GM18498 (cell line): ENCODE measurements around the gene CHI3L1.

Experiments used
- ATAC-seq: cut with Tn5 transposase; IDR thresholded peaks from one replicate; pipeline ENCODE4 v1.9.1; 2021; ENCODE audit warnings: mild to moderate bottlenecking, moderate library complexity; ENCODE audit not compliant: unreplicated experiment

CHI3L1 gene

DNA sequence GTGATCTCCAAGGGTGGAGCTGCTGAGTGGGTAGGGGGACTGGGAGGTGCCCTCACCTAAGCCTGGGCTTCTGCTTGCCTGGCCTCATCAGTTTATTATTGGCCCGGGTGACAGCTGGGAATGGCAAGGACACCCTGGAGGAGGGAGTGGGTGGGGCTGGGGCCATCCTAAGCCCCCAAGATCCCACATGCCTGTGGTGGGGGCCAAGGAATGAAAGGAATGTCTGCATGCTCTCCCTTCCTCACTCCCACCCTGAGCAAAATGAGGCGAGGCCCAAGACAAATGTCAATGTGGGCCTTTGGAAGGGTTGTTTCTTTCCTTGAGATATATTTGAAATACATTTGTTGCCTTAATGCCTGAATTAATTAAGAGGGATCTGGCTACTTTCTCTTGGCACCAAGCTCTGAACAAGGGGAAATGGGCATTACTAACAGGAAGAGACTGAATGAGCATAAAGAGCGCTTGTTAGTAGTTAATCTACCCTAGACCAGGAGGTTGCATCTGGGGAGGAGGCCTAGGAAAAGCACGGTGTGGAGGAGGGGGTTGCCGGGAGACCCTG, 19.7 kb upstream of the CHI3L1 start:
- ATAC-seq = no peak

DNA sequence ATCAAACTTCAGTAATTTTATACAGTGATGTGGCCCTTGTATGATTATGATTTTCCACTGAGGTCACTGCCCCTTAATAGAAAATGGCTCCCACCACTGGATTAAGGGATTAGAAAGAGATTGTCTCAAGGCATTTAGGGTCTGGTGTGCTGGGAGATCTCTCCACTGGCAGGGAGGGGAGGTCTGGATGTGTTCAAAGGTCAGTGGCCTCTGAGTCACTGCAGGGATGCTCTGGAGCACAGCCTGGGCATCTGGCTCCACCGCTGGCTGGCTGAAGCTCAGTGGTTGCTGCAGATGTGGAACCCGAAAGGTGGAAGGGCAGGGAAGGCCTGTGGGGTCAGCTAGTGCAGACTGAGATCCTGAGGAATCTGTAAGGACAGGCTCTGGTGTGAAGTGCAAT, 18.3 kb upstream of the CHI3L1 start:
- no peak for ATAC-seq

DNA sequence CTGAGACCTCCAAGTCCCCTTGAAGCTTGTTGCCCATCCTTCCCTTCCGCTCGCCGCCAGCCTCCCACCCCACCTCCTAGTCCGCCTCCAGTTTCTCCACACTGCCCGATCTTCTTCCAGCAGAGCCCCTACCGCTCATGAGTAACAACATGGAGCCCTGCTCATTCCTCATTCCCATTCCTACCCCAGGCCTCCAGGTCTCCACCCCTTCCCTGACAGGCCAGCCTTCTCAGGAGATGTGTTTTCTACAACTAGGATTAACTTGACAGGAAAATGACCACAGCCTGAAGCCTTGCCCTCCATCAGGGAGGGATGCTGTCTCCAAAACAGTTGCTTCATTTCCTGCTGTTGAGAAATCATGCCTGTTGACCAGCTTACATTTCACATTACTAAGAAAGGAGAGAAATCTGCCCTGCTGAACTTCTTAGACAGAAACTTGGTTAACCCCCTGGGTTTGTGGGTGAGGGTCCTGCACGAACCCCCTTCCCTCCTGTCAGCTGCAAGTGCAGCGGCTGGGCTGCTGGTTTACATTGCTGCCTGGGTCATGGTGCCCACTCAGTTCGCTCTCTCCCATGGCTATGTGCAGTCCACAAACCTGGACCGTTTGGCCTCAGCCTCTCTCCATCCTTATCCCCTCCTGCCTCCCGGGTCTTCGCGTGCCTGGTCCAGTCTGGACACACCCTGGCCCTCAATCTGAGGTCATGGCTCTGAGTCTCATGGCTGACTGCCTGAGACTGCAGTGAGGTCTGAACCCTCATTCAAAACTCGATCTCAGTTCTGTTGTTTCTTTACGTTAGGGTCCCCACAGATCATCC, 16.1 kb upstream of the CHI3L1 start:
- ATAC-seq = no peak

DNA sequence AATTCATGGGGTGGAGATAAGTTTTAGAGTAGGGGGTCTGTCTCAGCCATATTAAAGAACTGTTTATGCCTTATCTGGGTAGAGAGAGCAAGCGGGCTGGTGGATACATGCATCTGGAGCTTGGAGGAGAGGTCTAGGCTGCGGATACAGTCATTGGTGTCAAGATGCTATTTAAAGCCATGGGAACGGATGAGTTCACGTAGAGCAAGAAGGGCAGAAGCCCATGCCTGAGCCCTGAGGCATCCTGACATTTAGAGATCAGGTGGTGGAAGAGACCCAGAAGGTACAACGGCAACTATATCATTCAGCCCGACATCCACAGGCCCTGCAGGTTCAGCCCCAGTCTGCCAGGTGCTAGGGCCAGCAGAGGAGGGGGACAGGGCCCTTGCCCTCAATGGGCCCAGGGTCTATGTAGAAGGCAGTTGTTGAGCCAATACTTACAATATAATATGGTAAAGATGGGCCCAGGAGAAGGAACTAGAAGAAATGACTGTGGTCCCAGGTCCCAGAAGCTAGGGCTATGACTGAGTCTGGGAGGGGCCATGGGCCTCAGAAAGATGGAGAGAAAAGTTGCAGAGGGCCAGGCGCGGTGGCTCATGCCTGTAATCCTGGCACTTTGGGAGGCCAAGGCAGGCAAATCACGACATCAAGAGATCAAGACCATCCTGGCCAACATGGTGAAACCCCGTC, 15.2 kb upstream of the CHI3L1 start:
- no peak for ATAC-seq

GRCh38 chr1:203200916-203201315, 14.4 kb upstream of the CHI3L1 start:
- no peak for ATAC-seq

DNA sequence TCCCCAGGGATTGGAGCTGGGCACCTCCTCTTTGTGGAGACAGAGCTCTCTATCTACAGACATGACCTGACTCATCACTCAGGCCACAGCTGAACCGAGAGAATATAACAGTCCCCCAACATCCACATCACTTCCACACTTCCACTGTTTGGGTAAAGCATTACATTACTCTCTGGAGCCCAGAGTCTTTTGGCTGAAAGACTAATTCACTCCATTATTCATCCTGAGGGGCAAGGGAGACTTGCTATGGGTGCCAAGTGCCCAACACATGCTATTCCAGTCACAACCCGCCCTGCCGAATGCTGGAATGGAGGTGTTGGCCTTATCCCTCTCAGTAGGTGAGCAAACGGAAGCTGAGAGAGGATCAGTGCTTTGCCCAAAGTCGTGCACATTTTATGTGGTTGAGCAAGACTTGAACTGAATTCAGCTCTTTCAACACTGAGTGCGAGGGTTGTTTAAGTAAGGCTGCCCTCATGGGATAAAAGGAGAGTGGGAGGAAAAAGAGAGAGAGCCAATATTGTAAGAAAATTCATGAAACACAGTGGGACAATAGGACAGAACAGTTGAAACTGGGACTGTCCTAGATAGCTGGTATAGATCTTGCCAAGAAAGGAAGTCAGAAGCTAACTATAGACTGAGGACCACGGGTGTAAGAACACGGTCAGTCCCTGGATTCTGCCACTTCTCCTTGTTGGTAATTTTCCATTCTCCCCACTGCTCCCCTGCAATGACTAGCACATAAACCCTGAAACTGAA, 13.5 kb upstream of the CHI3L1 start:
- ATAC-seq = no peak

DNA sequence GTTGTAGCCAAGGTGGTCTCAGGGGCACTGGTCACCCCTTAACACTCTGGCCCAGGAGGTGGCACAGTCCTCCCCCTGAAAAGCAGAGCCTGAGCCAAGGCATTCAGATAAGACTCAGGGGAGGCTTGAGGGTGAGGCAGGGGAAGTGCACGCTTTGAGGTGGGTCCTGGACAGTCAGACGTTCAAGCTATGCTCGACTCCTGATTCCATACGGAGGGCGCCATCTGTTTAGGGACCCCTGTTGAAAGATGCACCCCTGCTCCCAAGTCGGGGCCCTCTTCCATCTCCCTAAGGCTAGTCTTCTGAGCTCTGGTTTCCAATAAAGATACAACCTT, 12.9 kb upstream of the CHI3L1 start:
- no peak for ATAC-seq

- no peak for ATAC-seq
Observed at GRCh38 chr1:203199002-203199401, 12.5 kb upstream of the CHI3L1 start.

DNA sequence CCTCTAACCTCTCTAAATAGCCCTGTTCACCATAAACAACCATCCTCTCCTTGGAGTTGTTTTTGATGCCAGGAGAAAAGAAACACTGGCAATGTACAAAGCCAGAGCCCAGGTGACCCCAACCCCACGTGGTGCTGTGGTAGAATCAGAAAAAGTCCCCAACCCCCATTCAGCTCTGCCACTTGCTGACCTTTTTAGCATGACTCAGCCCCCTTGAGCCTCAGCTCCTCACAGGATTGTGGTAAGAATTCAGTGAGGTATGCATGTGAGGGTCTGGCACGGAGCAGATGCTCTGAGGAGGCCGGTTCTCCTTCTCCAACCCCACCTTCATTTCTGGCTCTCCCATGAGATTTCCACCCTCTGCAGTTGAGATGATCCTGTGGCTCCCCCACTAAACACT, 11.1 kb upstream of the CHI3L1 start:
- no peak for ATAC-seq

GRCh38 chr1:203196371-203196770, 9.9 kb upstream of the CHI3L1 start:
- no peak for ATAC-seq

DNA sequence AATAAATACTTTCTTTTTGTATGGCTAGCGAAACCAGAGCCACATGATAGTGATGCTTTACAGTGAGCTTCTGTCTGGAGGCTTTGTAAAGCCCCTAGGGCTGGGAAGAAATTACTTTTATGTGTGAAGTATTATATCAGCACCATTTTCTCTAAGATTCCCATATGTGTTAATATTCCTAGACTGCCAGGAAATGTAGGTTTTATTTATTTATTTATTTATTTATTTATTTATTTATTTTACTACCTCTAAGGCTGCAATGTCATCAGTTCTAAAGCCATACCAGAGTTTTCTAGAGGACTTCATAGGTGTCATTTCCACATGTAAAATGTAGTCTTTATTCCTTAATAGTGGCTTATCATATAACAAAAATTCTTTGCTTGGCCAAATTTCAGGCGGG, 4.4 kb upstream of the CHI3L1 start:
- ATAC-seq = no peak

GRCh38 chr1:203189951-203190352, 3.4 kb upstream of the CHI3L1 start:
- no peak for ATAC-seq

GRCh38 chr1:203188686-203189232, 2.3 kb upstream of the CHI3L1 start:
- no peak for ATAC-seq

DNA sequence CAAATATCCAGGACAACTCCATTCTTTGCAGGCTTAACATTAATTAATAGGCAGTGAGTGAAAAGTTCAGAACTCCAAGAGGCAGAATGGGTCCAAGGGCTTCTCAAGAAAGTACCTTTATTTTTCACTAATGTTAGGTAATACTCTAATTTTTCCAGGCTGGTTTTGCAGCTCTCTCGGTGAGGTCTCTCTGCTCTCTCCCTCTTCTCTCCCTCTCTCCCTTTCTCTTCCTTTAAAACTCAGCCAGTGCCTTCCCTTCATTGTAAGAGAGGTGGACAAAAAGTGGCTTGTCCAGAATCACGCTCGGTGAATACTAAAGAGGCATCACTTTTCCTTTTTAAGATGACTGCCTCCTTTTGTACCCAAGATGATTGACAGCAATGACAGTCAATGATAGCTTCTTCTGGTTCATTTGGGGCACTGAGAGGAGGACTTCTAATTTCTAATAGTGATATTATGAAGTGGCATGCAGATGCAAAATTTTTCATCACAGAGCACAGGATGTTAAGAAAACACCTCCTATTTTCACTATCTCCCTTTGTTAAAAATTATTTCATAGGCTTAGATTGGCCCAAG, 1.3 kb upstream of the CHI3L1 start:
- ATAC-seq = no peak

GRCh38 chr1:203187304-203187685, 791 bp upstream of the CHI3L1 start:
- no peak for ATAC-seq

DNA sequence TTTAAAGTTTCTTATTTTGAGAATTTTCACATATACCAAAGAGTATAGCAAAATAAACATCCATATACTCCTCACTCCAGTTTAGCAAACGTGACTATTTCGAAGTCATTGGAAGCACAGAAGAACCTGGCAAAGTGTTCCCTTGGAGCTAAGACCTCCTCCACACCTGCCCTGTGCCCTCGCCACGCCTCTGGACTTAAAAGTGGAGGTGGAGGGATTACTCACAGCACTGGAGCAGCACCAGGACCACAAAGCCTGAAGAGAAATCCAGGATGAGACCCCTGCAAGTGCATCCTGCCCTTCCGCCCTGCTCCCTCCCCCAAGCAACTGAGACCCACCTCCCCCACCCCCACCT, 436 bp downstream of the CHI3L1 start:
- no peak for ATAC-seq

DNA sequence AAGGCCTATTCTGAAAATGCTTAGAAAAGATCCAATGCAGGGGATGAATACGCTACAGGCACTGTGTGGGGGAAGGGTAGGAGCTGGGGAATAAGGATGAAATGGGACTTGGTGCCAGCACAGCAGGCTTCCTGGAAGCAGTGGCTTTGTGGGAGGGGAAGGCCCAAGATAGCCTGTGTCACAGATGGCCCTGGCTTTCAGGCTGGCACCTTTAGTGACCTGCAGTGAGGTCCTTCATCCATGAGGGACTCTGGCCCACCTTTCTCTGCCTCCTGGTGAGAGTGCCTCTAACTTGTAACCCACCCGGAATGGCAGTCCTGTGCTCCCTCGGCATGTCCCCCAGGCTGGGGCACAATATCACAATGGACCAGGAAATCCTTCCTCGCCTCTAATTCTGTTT, 919 bp downstream of the CHI3L1 start:
- ATAC-seq = no peak

- ATAC-seq = no peak
Observed at GRCh38 chr1:203185061-203185461, 1.4 kb downstream of the CHI3L1 start.

DNA sequence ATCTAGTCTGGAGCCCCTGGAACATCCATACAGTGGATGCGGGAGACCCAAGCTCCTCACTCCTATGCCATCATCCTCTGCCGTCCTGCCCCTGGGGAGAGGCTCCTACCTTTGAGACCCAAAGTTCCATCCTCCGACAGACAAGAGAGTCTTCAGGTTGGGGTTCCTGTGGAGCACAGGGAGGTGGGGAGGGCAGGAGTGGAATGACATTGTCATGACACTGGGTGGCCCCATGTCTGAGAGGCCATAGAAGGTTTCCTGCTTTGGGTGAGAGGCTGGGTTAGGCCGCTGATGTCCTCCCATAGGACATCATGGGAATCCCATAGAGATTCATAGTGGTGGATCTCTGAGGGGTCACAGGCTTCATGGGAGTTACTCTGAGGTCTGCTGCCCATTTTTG, 2.0 kb downstream of the CHI3L1 start:
- ATAC-seq = no peak

- no peak for ATAC-seq
Observed at GRCh38 chr1:203183828-203184227, 2.7 kb downstream of the CHI3L1 start.

GRCh38 chr1:203182387-203182953, 4.0 kb downstream of the CHI3L1 start:
- ATAC-seq = no peak
